NOMO-1 (cell line): ENCODE data around the gene EPN2.
A peak's percentile ranks its signal among the peaks of the same experiment; 100 is the strongest.
"Not testable (repeated sequence)": the region's sequence is repeated elsewhere in the genome, so short reads cannot be mapped to it uniquely, and the experiment has no call there.

ENCODE experiments used
- DNase-seq, 2 experiments: peaks; one replicate each; lab custom pipeline; 2025; ENCODE audit not compliant: unreplicated experiment in 2 of 2; lab: John Stamatoyannopoulos, UW

EPN2 gene

GRCh38 chr17:19264681-19265080, 27.5 kb downstream of the EPN2 start:
- no peak for DNase-seq

- no peak for DNase-seq
Measured at GRCh38 chr17:19265755-19266154, 28.6 kb downstream of the EPN2 start.

GRCh38 chr17:19268611-19269010, 31.4 kb downstream of the EPN2 start:
- DNase-seq, result no peak

- DNase-seq, result peak in 1 of 2 experiments; percentile 59
Measured at GRCh38 chr17:19269106-19269505, 31.9 kb downstream of the EPN2 start.

GRCh38 chr17:19269641-19270040, 32.5 kb downstream of the EPN2 start:
- no peak for DNase-seq

- no peak for DNase-seq
Measured at GRCh38 chr17:19270347-19270703, 33.2 kb downstream of the EPN2 start.

GRCh38 chr17:19270704-19271611, 33.8 kb downstream of the EPN2 start:
- DNase-seq, result peak in 1 of 2 experiments; percentile 16

- DNase-seq, result no peak
Measured at GRCh38 chr17:19271780-19272357, 34.7 kb downstream of the EPN2 start.

- peak in 1 of 2 experiments; percentile 5 for DNase-seq
Measured at GRCh38 chr17:19273731-19274130, 36.6 kb downstream of the EPN2 start.

GRCh38 chr17:19274893-19275292, 37.7 kb downstream of the EPN2 start:
- no peak for DNase-seq

GRCh38 chr17:19275457-19276127, 38.4 kb downstream of the EPN2 start:
- DNase-seq, result no peak

GRCh38 chr17:19278284-19278683, 41.1 kb downstream of the EPN2 start:
- DNase-seq, result not testable (repeated sequence)

GRCh38 chr17:19278729-19279128, 41.6 kb downstream of the EPN2 start:
- DNase-seq, result no peak

- no peak for DNase-seq
Measured at GRCh38 chr17:19281161-19281560, 44.0 kb downstream of the EPN2 start.

- peak in 1 of 2 experiments; percentile 11 for DNase-seq
Measured at GRCh38 chr17:19284005-19284959, 47.1 kb downstream of the EPN2 start.

GRCh38 chr17:19285213-19285900, 48.2 kb downstream of the EPN2 start:
- no peak for DNase-seq

GRCh38 chr17:19286751-19287341, 49.7 kb downstream of the EPN2 start:
- DNase-seq, result no peak

GRCh38 chr17:19287651-19288050, 50.5 kb downstream of the EPN2 start:
- DNase-seq, result no peak

GRCh38 chr17:19288453-19288852, 51.3 kb downstream of the EPN2 start:
- DNase-seq, result no peak
